HepG2 (cell line): Measurements from ENCODE around the gene TENT5A. TPM values are rescaled to one million over a fixed set of nuclear protein-coding genes. Genes with fewer than 3 reads are reported as not detected.

Source experiments
- AHR ChIP-seq: IDR thresholded peaks from 2 replicates; pipeline ENCODE4 v1.6.1; 2018; ENCODE audit warnings: missing genetic modification reagents, missing compliant biosample characterization
- STAT6 ChIP-seq: sonication (generic); formaldehyde crosslinking; IDR thresholded peaks from 2 replicates; pipeline ENCODE4 v1.4.0; 2020; ENCODE audit warnings: missing genetic modification reagents, mild to moderate bottlenecking, borderline replicate concordance
- ZNF142 ChIP-seq: sonication (generic); formaldehyde crosslinking; IDR thresholded peaks from 2 replicates; pipeline ENCODE4 v1.4.0; 2020; ENCODE audit warnings: missing genetic modification reagents
- ZNF768 ChIP-seq: sonication (generic); formaldehyde crosslinking; IDR thresholded peaks from 2 replicates; pipeline ENCODE4 v1.4.0; 2020; ENCODE audit warnings: missing genetic modification reagents
- ZXDC ChIP-seq: sonication (generic); formaldehyde crosslinking; IDR thresholded peaks from 2 replicates; pipeline ENCODE4 v1.5.0; 2020; ENCODE audit warnings: mild to moderate bottlenecking, missing genetic modification reagents
- polyA plus RNA-seq, 8 experiments: library from polyadenylated mRNA; depleted of rRNA in 3 of 8; stranded (reverse) in 7 of 8; unstranded in 1 of 8; fragments of >200 nt; fragmentation: Illumina TruSeq in 4 of 8; extraction: Trizol in 4 of 8; gene quantifications; 2 replicates each; pipeline versions ENCODE4 v1.2.1 to v1.2.3, GENCODE V29; 2011 to 2016; ENCODE audit warnings: low read depth in 4 of 8, missing spikeins in 1 of 8, mixed read lengths in 1 of 8; ENCODE audit not compliant: insufficient read depth in 1 of 8
- total RNA-seq, 5 experiments: library from RNA; depleted of rRNA; stranded (reverse); fragments of >200 nt; fragmentation: Illumina TruSeq; extraction: Trizol; gene quantifications; 2 replicates each; pipeline ENCODE4 v1.2.3, GENCODE V29; 2016; ENCODE audit warnings: low read depth in 1 of 5

TENT5A gene
- total and polyA plus RNA-seq, 2 of the 13 experiments (the other 11 are each of a cell fraction or from before 2014, with no cell fraction given): 8.0 to 13.8 TPM

- no peak for TF ChIP-seq ZNF768 (CRISPR knock-in tag)
- no peak for TF ChIP-seq STAT6 (CRISPR knock-in tag)
- TF ChIP-seq AHR (CRISPR knock-in tag): no peak
- no peak for TF ChIP-seq ZNF142 (CRISPR knock-in tag)
- TF ChIP-seq ZXDC (CRISPR knock-in tag): no peak
Measured at GRCh38 chr6:81792826-81793225, 40.3 kb upstream of the TENT5A start (continued).
